Measurements from ENCODE around the gene FGF12. TPM values are rescaled to one million over a fixed set of nuclear protein-coding genes. Genes with fewer than 3 reads are reported as not detected.
A peak's percentile ranks its signal among the peaks of the same experiment; 100 is the strongest.

The FGF12 gene
- total and polyA plus RNA-seq, 7 experiments from 2014 or later: not detected

DNA sequence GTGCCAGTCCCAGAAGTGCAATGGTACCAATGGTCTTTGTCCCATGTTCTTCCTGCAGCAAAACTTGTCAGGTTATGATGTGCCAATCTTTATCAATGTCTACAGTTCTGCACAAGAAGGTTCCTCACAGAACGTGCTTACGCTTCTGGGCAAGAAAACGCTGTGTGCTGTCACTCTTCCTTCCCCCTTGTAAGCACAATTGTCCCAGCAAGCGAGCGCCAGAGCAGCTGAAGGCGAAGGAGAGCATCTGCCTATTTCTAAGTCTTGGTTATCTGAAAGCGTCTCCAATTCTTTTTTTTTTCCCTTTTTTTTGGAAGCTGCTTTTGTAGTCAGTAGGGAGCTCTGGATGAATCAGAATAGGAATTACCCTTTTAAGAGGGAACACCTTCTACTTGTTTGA lies 514.4 kb downstream of the FGF12 start:
- Mint-ChIP-seq H3K36me3 (no peaks in the 10 kb centered on the region), H3K9me3 (peaks cover 0 to 9% (median 1%) of the 10 kb centered on the region in 11 donors), H3K4me3 (no peak overlapping the region), H3K27me3 (peaks cover 0 to 3% (median 0%) of the 10 kb centered on the region in 5 donors), H3K4me1 (no peaks in the 10 kb centered on the region), H3K27ac (no peak overlapping the region)
- no peaks in the 10 kb centered on the region for H3K27me3 ChIP-seq (ENCODE audit: control insufficient read depth in 2 of 2, insufficient read depth in 2 of 2, low read length in 2 of 2)
- no peaks in the 10 kb centered on the region for H3K36me3 ChIP-seq (ENCODE audit: control insufficient read depth in 2 of 3, insufficient read depth in 3 of 3, low read length in 3 of 3)
- no peaks in the 10 kb centered on the region for H3K4me1 ChIP-seq (ENCODE audit: control insufficient read depth in 2 of 2, insufficient read depth in 2 of 2, low read length in 2 of 2)
- intact Hi-C loops (cut with micrococcal nuclease): no loop called here
- POLR2A ChIA-PET: no interaction called here
- no peak overlapping the region for H3K4me3 ChIP-seq (ENCODE audit: low read length)
- CTCF ChIA-PET: no interaction called here
- no peak for ATAC-seq
- no peak for DNase-seq
- H3K9me3 ChIP-seq (ENCODE audit: control insufficient read depth in 2 of 3, low read length in 3 of 3): no peaks in the 10 kb centered on the region
- no peak overlapping the region for H3K27ac ChIP-seq (ENCODE audit: low read depth, low read length)

DNA sequence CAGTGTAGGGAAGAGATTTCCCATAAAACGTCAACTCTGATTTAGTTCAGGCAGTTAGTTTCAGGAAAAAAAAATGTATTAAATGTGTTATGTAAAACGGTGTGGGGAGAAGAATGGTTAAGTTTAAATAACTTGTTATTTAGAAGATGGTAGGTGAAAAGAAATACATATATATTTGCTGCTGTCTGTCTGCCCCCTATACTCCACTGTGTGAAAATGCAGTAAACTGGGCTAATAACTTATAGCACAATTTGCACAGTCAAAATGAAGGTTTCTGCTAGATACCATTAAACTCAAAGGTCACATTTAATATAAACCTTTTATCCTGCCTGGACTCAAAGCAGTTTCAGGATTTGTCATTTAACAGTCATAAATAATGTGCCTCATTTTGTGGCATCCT lies 515.0 kb downstream of the FGF12 start:
- Histone ChIP-seq H3K9me3 (ENCODE audit: control insufficient read depth in 2 of 3, low read length in 3 of 3) (no peaks in the 10 kb centered on the region), H3K27me3 (ENCODE audit: control insufficient read depth in 2 of 2, insufficient read depth in 2 of 2, low read length in 2 of 2) (no peaks in the 10 kb centered on the region), H3K36me3 (ENCODE audit: control insufficient read depth in 2 of 3, insufficient read depth in 3 of 3, low read length in 3 of 3) (no peaks in the 10 kb centered on the region), H3K4me3 (ENCODE audit: low read length) (no peak overlapping the region), H3K27ac (ENCODE audit: low read depth, low read length) (no peak overlapping the region), H3K4me1 (ENCODE audit: control insufficient read depth in 2 of 2, insufficient read depth in 2 of 2, low read length in 2 of 2) (no peaks in the 10 kb centered on the region)
- no peak for DNase-seq
- POLR2A ChIA-PET: no interaction called here
- Mint-ChIP-seq H3K27me3 (peaks cover 0 to 3% (median 0%) of the 10 kb centered on the region in 5 donors), H3K9me3 (peaks cover 0 to 9% (median 1%) of the 10 kb centered on the region in 11 donors), H3K4me3 (no peak overlapping the region), H3K27ac (no peak overlapping the region), H3K4me1 (no peaks in the 10 kb centered on the region), H3K36me3 (no peaks in the 10 kb centered on the region)
- ATAC-seq: no peak
- intact Hi-C loops (cut with micrococcal nuclease): no loop called here
- CTCF ChIA-PET: no interaction called here

DNA sequence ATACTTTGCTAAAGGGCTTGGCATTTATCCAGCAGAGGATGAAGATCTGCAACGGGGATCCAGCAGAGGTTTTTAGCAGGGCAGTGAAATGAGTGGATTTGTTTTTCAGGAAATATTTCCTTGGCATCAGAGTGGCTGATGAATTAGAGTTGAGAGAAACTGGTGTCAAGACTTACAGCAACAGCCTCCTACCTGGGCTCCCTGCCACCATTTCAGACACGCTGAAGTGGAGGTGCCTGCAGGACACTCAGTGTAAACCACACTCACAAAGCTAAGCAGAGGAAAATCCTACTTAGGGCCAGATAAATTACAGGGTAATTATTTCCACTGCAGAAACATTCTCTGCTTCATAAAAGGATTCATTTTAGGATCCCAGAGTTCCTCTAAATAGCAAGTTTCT lies 519.7 kb downstream of the FGF12 start:
- Mint-ChIP-seq H3K36me3 (no peaks in the 10 kb centered on the region), H3K4me1 (no peaks in the 10 kb centered on the region), H3K4me3 (no peak overlapping the region), H3K27me3 (peaks cover 0 to 3% (median 0%) of the 10 kb centered on the region in 5 donors), H3K9me3 (peaks cover 0 to 14% (median 2%) of the 10 kb centered on the region in 11 donors), H3K27ac (no peak overlapping the region)
- H3K4me1 ChIP-seq (ENCODE audit: control insufficient read depth in 2 of 2, insufficient read depth in 2 of 2, low read length in 2 of 2): no peaks in the 10 kb centered on the region
- no peak overlapping the region for H3K4me3 ChIP-seq (ENCODE audit: low read length)
- ATAC-seq: no peak
- no peak overlapping the region for H3K27ac ChIP-seq (ENCODE audit: low read depth, low read length)
- DNase-seq: no peak
- H3K36me3 ChIP-seq (ENCODE audit: control insufficient read depth in 2 of 3, insufficient read depth in 3 of 3, low read length in 3 of 3): no peaks in the 10 kb centered on the region
- intact Hi-C loops (cut with micrococcal nuclease): no loop called here
- ChIA-PET CTCF (no interaction called here), POLR2A (no interaction called here)
- H3K9me3 ChIP-seq (ENCODE audit: control insufficient read depth in 2 of 3, low read length in 3 of 3): no peaks in the 10 kb centered on the region
- no peaks in the 10 kb centered on the region for H3K27me3 ChIP-seq (ENCODE audit: control insufficient read depth in 2 of 2, insufficient read depth in 2 of 2, low read length in 2 of 2)

DNA sequence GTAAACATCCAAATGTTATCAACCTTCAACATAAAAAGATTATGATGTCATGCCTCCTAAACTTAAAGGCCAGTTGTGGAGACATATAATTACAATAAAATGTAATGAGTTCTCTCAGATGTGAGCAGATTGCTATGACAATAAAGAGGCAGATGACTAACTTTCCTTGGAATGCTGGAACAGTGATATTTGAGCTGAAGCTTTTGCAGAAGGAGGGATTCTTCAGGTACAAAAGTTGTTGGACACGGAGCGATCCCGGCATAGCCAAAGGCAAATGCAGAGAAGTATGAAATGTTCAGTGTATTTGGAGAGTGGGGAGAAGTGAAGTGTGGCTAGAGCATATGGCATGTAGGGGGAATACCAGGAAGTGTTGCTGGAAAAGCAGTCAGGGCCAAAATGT lies 520.1 kb downstream of the FGF12 start:
- peaks cover 0 to 14% (median 2%) of the 10 kb centered on the region in 11 donors for H3K9me3 Mint-ChIP-seq
- Histone ChIP-seq H3K4me1 (ENCODE audit: control insufficient read depth in 2 of 2, insufficient read depth in 2 of 2, low read length in 2 of 2) (no peaks in the 10 kb centered on the region), H3K36me3 (ENCODE audit: control insufficient read depth in 2 of 3, insufficient read depth in 3 of 3, low read length in 3 of 3) (no peaks in the 10 kb centered on the region), H3K4me3 (ENCODE audit: low read length) (no peak overlapping the region), H3K9me3 (ENCODE audit: control insufficient read depth in 2 of 3, low read length in 3 of 3) (no peaks in the 10 kb centered on the region), H3K27ac (ENCODE audit: low read depth, low read length) (no peak overlapping the region), H3K27me3 (ENCODE audit: control insufficient read depth in 2 of 2, insufficient read depth in 2 of 2, low read length in 2 of 2) (no peaks in the 10 kb centered on the region)
- H3K27me3 Mint-ChIP-seq: peaks cover 0 to 3% (median 0%) of the 10 kb centered on the region in 5 donors
- DNase-seq (no peak), ATAC-seq (no peak)
- intact Hi-C loops (cut with micrococcal nuclease): no loop called here
- H3K4me1 Mint-ChIP-seq: no peaks in the 10 kb centered on the region
- ChIA-PET CTCF (no interaction called here), POLR2A (no interaction called here)
- H3K4me3 Mint-ChIP-seq: no peak overlapping the region
- H3K36me3 Mint-ChIP-seq: no peaks in the 10 kb centered on the region
- no peak overlapping the region for H3K27ac Mint-ChIP-seq

DNA sequence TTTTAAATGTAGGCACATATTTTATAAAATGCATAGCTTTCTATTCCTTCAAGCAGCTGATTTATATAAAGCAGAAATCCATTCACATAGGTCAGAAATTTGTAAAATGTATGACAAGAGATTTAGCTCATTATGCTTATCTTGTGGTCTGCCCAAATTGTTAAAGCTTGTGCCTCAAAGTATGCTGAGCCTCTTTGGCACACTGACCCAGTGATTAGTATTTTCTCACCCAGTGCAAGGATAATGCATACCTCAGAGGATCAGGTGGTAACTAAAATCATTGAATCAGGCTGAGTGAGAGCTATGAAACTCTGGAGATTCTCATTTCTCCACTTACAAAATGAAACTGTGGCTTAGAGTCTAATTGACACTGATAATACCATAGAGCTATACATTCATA lies 533.3 kb downstream of the FGF12 start:
- H3K27ac ChIP-seq (ENCODE audit: low read depth, low read length): no peak overlapping the region
- no peak for DNase-seq
- ATAC-seq: no peak
- no peaks in the 10 kb centered on the region for H3K36me3 ChIP-seq (ENCODE audit: control insufficient read depth in 2 of 3, insufficient read depth in 3 of 3, low read length in 3 of 3)
- no peak overlapping the region for H3K4me3 ChIP-seq (ENCODE audit: low read length)
- intact Hi-C loops (cut with micrococcal nuclease): no loop called here
- H3K9me3 ChIP-seq (ENCODE audit: control insufficient read depth in 2 of 3, low read length in 3 of 3): no peaks in the 10 kb centered on the region
- Mint-ChIP-seq H3K4me1 (no peaks in the 10 kb centered on the region), H3K27ac (no peak overlapping the region), H3K4me3 (no peak overlapping the region), H3K36me3 (no peaks in the 10 kb centered on the region), H3K27me3 (no peaks in the 10 kb centered on the region), H3K9me3 (peaks cover 0 to 3% (median 0%) of the 10 kb centered on the region in 11 donors)
- CTCF ChIA-PET: interaction anchor here (0.6 kb wide), 1 partner anchor 1453 kb away, joined by 3 read pairs; no protein-coding TSS in a partner anchor
- H3K4me1 ChIP-seq (ENCODE audit: control insufficient read depth in 2 of 2, insufficient read depth in 2 of 2, low read length in 2 of 2): no peaks in the 10 kb centered on the region
- no peaks in the 10 kb centered on the region for H3K27me3 ChIP-seq (ENCODE audit: control insufficient read depth in 2 of 2, insufficient read depth in 2 of 2, low read length in 2 of 2)
- POLR2A ChIA-PET: no interaction called here

DNA sequence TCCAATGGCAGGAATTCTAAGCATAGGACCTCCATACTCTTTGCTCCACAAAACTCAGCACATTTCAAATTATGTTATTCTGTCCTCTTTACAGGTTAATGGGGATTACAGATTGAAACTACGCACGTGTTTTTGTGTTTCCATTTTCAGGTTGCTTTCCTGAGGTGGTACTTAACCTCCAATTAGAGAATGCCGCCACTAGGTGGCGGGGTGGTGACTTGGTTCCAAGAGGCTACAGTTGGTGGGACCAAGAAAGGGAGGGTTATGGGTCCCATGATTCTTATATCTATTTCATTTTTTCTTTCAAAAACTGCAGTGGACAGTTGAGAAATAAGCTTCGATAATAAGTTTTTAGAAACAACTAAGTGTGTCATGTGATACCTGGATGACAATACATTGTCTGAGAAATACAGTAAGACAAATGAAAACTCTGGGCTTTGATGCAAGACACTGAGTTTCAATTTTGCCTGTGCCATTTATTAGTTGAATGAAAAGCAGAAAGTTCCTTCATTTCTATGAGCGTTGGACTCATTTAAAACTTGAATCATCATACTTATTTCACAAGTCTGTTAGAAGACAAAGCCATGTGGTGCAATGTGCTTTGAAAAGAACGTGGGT lies 539.0 kb downstream of the FGF12 start:
- Mint-ChIP-seq H3K4me1 (peaks cover 0 to 6% (median 0%) of the 10 kb centered on the region in 7 donors), H3K27ac (no peak overlapping the region), H3K27me3 (no peaks in the 10 kb centered on the region), H3K9me3 (peaks cover 0 to 3% (median 0%) of the 10 kb centered on the region in 11 donors), H3K36me3 (no peaks in the 10 kb centered on the region), H3K4me3 (no peak overlapping the region)
- no peaks in the 10 kb centered on the region for H3K27me3 ChIP-seq (ENCODE audit: control insufficient read depth in 2 of 2, insufficient read depth in 2 of 2, low read length in 2 of 2)
- H3K9me3 ChIP-seq (ENCODE audit: control insufficient read depth in 2 of 3, low read length in 3 of 3): no peaks in the 10 kb centered on the region
- intact Hi-C loops (cut with micrococcal nuclease): loop anchor here (1.0 to 5.0 kb wide), 3 partner anchors 235 to 1384 kb away; no protein-coding TSS in a partner anchor
- ATAC-seq (no peak), DNase-seq (peak in 3 of 9 donors; percentile 0 to 32 (median 2))
- no peaks in the 10 kb centered on the region for H3K4me1 ChIP-seq (ENCODE audit: control insufficient read depth in 2 of 2, insufficient read depth in 2 of 2, low read length in 2 of 2)
- no peak overlapping the region for H3K27ac ChIP-seq (ENCODE audit: low read depth, low read length)
- POLR2A ChIA-PET: no interaction called here
- no peaks in the 10 kb centered on the region for H3K36me3 ChIP-seq (ENCODE audit: control insufficient read depth in 2 of 3, insufficient read depth in 3 of 3, low read length in 3 of 3)
- CTCF ChIA-PET: no interaction called here
- H3K4me3 ChIP-seq (ENCODE audit: low read length): no peak overlapping the region

DNA sequence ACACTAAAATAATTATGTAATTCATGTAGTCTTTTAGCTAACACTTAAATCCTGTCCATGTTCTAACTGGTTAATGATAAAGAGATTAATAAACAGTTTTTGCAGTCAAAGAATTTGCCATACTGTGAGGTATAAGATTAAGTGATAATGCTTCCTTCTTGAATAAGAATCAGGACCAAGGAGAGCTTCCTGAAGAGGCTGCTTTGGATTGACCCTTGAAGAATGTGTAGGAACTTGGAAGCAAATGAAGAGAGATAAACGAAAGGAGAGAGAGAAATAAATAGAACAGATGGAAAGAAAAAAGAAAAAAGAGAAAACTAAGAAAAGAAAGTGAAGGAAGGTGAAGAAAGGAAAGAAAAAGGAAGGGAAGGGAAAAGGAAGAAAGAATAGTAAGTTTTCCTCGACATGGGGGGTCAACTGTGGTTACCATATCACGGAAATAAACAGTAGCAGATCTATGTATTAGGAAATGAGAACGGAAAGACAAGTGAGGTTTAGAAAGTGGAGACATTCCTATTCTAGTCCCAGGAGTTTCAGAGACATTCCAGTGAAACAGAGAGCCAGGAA lies 539.8 kb downstream of the FGF12 start:
- H3K4me3 ChIP-seq (ENCODE audit: low read length): no peak overlapping the region
- no peaks in the 10 kb centered on the region for H3K27me3 Mint-ChIP-seq
- CTCF ChIA-PET: no interaction called here
- POLR2A ChIA-PET: no interaction called here
- intact Hi-C loops (cut with micrococcal nuclease): loop anchor here (1.0 to 5.0 kb wide), 3 partner anchors 236 to 1385 kb away; no protein-coding TSS in a partner anchor
- H3K27ac ChIP-seq (ENCODE audit: low read depth, low read length): no peak overlapping the region
- no peaks in the 10 kb centered on the region for H3K36me3 Mint-ChIP-seq
- H3K4me1 Mint-ChIP-seq: peaks cover 0 to 6% (median 0%) of the 10 kb centered on the region in 7 donors
- H3K4me3 Mint-ChIP-seq: peak overlapping the region in 2 of 10 donors; percentile 5 to 9
- H3K27me3 ChIP-seq (ENCODE audit: control insufficient read depth in 2 of 2, insufficient read depth in 2 of 2, low read length in 2 of 2): no peaks in the 10 kb centered on the region
- H3K27ac Mint-ChIP-seq: no peak overlapping the region
- peaks cover 0 to 6% (median 0%) of the 10 kb centered on the region in 11 donors for H3K9me3 Mint-ChIP-seq
- no peak for ATAC-seq
- no peaks in the 10 kb centered on the region for H3K36me3 ChIP-seq (ENCODE audit: control insufficient read depth in 2 of 3, insufficient read depth in 3 of 3, low read length in 3 of 3)
- H3K4me1 ChIP-seq (ENCODE audit: control insufficient read depth in 2 of 2, insufficient read depth in 2 of 2, low read length in 2 of 2): no peaks in the 10 kb centered on the region
- no peaks in the 10 kb centered on the region for H3K9me3 ChIP-seq (ENCODE audit: control insufficient read depth in 2 of 3, low read length in 3 of 3)
- DNase-seq: no peak
